GM13977 (cell line): Measurements from ENCODE around the gene SPIRE2.
"Not testable (repeated sequence)": the region's sequence is repeated elsewhere in the genome, so short reads cannot be mapped to it uniquely, and the experiment has no call there.

Experiments used
- DNase-seq: peaks from one replicate; pipeline ENCODE4 v3.0.0; 2012; ENCODE audit warnings: low spot score
- CTCF ChIP-seq: IDR thresholded peaks from 2 replicates; pipeline ENCODE4 v1.5.1; 2012; ENCODE audit warnings: mild to moderate bottlenecking, control low read depth; ENCODE audit not compliant: insufficient read depth; ENCODE audit errors: extremely low read depth, missing control alignments
- in situ Hi-C: fragments of 300-500 bp; cut with MboI; formaldehyde crosslinking; loops from one replicate; pipeline ENCODE4 v1.12.0; 2022; ENCODE audit warnings: low sequenced_read_pairs, low pct_unique_long_range_greater_than_20kb, mixed read lengths, inconsistent platforms; ENCODE audit not compliant: unreplicated experiment

The SPIRE2 gene

GRCh38 chr16:89795676-89796075 is 32.6 kb upstream of the SPIRE2 start:
- DNase-seq = no peak
- no peak for TF ChIP-seq CTCF
- in situ Hi-C loops = no loop called here

GRCh38 chr16:89796104-89796503 is 32.2 kb upstream of the SPIRE2 start:
- no peak for TF ChIP-seq CTCF
- DNase-seq = no peak
- in situ Hi-C loops = no loop called here

GRCh38 chr16:89798126-89798525 is 30.1 kb upstream of the SPIRE2 start:
- no peak for TF ChIP-seq CTCF
- no peak for DNase-seq
- in situ Hi-C loops = no loop called here

- in situ Hi-C loops = no loop called here
- no peak for TF ChIP-seq CTCF
- DNase-seq = no peak
Measured at GRCh38 chr16:89798832-89799370, 29.4 kb upstream of the SPIRE2 start.

- no peak for DNase-seq
- in situ Hi-C loops = no loop called here
- no peak for TF ChIP-seq CTCF
Measured at GRCh38 chr16:89801800-89802199, 26.5 kb upstream of the SPIRE2 start.

- TF ChIP-seq CTCF = no peak
- in situ Hi-C loops = no loop called here
- no peak for DNase-seq
Measured at GRCh38 chr16:89805136-89805905, 23.0 kb upstream of the SPIRE2 start.

- in situ Hi-C loops, DNase-seq: not testable (repeated sequence)
Measured at GRCh38 chr16:89806589-89807193, 21.6 kb upstream of the SPIRE2 start.
